Bronchial epithelial cell (primary cell): Measurements from ENCODE around the gene BIRC5. TPM values are rescaled to one million over a fixed set of nuclear protein-coding genes. Genes with fewer than 3 reads are reported as not detected.
"Not testable (repeated sequence)": the region's sequence is repeated elsewhere in the genome, so short reads cannot be mapped to it uniquely, and the experiment has no call there.

ENCODE experiments used
- DNase-seq: peaks from one replicate; pipeline ENCODE4 v3.0.0-alpha.2; 2010; ENCODE audit warnings: low read depth
- FAIRE-seq: peaks from 2 replicates; lab custom pipeline; 2011; peaks lifted over from hg19 to GRCh38; lab: Jason Lieb, UNC
- H3K27me3 ChIP-seq: 2 replicates; pipeline ENCODE4 v1.5.1; 2011; ENCODE audit warnings: low read length; ENCODE audit not compliant: control insufficient read depth, insufficient read depth
- H3K36me3 ChIP-seq: 2 replicates; pipeline ENCODE4 v1.5.1; 2011; ENCODE audit warnings: low read length; ENCODE audit not compliant: control insufficient read depth, insufficient read depth
- H3K4me3 ChIP-seq: 2 replicates; pipeline ENCODE4 v1.5.1; 2011; ENCODE audit warnings: mild to moderate bottlenecking, low read depth, low read length, control low read depth
- CTCF ChIP-seq: IDR thresholded peaks from 2 replicates; pipeline ENCODE4 v1.5.1; 2011; ENCODE audit warnings: mild to moderate bottlenecking, moderate library complexity, low read length, control low read depth, inconsistent platforms; ENCODE audit not compliant: insufficient read depth, severe bottlenecking
- total RNA-seq: library from RNA; depleted of rRNA; stranded (reverse); fragments of >200 nt; gene quantifications from 2 replicates; pipeline ENCODE4 v1.2.1, GENCODE V29; 2014

BIRC5 gene
- total RNA-seq, 1 donor from 2014 or later: 0.53 TPM

GRCh38 chr17:78250891-78251772, 37.1 kb downstream of the BIRC5 start:
- peak; percentile 70 for DNase-seq
- TF ChIP-seq CTCF: peak; percentile 100
- Histone ChIP-seq H3K36me3 (no peaks in the 10 kb centered on the region), H3K4me3 (no peak overlapping the region), H3K27me3 (peaks cover 2% of the 10 kb centered on the region)
- peak; percentile 7 for FAIRE-seq

DNA sequence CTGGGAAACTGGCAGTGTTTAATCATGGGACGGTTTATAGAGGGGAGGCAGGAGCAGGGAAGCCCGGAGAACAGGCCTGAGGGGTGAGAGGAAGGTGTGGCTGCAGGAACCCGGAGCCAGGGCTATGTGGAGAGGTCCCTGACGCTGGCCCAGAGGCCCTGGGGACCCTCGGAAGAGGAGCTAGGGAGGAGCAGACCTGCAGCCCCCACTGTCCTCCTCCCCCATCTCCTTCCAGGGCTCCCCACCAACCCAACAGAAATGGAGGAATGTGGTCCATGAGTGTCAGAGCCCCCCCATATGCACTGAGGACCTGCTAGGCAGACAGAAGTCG, 37.7 kb downstream of the BIRC5 start:
- TF ChIP-seq CTCF: no peak
- no peak for DNase-seq
- no peak for FAIRE-seq
- Histone ChIP-seq H3K36me3 (no peaks in the 10 kb centered on the region), H3K27me3 (peaks cover 2% of the 10 kb centered on the region), H3K4me3 (no peak overlapping the region)

- DNase-seq (no peak), FAIRE-seq (no peak)
- TF ChIP-seq CTCF: no peak
- H3K4me3 ChIP-seq: no peak overlapping the region
- H3K36me3 ChIP-seq: no peaks in the 10 kb centered on the region
- peaks cover 2% of the 10 kb centered on the region for H3K27me3 ChIP-seq
These were observed 38.1 kb downstream of the BIRC5 start for GRCh38 chr17:78252111-78252634.

DNA sequence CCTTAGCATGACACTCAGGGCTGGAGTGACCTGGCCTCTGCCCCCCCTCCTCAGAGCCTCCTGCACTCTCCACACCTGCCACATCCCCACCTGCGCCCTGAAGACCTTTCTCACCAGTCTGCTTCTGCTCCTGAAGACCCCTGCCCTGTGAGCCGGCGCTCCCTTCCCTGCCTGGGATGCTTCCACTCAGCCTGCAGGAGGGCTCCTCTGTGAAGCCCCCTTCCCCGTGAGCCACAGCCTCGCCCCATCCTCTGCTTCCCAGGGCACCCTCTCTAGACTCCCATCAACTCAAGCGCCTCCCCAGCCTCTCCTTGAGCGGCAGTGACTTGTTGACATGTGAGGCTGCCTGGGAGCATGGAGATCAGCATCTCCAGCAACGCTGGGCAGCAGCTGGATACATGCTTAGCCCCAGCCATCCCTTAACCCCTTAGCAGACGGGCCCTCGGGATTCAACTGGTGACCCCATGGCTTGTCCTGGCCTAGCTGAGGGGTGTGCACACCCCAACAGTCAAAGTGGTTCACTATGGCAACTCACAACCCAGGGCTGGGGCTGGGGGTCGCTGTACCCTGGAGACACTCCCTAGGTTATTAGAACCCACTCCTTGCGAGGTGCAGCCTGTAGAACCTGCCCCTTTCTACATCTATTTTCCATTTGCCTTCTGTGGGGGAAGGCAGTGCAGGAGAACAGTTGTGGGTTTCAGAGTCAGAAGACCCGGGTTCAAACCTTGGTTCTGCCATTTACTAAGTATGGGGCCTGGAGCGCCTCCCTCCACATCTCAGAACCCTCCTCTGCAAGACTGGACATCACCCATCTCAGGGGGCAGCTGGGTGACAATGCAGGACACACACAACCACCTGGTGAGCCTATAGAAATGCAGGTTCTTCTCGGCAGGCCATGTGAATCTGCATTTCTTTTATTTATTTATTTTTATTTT, 38.9 kb downstream of the BIRC5 start:
- FAIRE-seq (no peak), DNase-seq (no peak)
- no peak for TF ChIP-seq CTCF
- H3K4me3 ChIP-seq: no peak overlapping the region
- no peaks in the 10 kb centered on the region for H3K36me3 ChIP-seq
- peaks cover 2% of the 10 kb centered on the region for H3K27me3 ChIP-seq

GRCh38 chr17:78253636-78253945, 39.5 kb downstream of the BIRC5 start:
- peak overlapping the region; percentile 91 for H3K4me3 ChIP-seq
- FAIRE-seq, DNase-seq, H3K36me3 ChIP-seq, H3K27me3 ChIP-seq: not testable (repeated sequence)
